Measurements from ENCODE around the gene ACACB.

Gene ACACB

DNA sequence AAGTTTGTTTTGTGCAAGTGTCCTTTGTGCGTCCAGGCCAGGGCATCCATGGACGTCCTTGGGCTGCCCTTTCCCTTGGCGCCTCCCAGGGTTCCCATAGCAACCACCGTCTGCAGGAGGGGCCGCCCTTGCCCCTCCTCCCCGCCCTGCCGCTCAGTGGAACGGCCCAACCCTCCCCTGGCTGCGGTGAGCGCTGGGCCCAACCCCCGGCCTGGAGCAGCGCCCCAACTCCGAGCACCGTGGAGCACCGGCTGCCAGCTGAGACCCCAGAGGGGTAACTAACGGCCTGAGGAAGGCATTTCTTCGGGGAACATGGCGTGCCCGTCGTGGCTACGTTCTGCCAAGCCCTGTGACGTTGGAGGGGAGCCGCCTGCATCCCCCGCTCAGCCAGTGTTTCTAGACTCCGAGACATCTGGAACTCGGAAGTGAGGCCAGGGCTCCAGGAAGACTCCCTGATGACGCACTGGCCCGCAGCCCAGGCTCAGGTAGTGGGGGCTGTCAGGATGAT is 5.3 kb upstream of the ACACB start:
- peak overlapping the region; percentile 40 to 44 for H3K4me3 ChIP-seq (ENCODE audit: low read depth in 1 of 2, low read length in 1 of 2)
- H3K4me1 ChIP-seq (ENCODE audit: control insufficient read depth in 1 of 2, insufficient read depth in 1 of 2, low read depth in 1 of 2, low read length in 1 of 2), result peaks cover 12 to 19% of the 10 kb centered on the region in 2 experiments
- TF ChIP-seq, protein P1, sequence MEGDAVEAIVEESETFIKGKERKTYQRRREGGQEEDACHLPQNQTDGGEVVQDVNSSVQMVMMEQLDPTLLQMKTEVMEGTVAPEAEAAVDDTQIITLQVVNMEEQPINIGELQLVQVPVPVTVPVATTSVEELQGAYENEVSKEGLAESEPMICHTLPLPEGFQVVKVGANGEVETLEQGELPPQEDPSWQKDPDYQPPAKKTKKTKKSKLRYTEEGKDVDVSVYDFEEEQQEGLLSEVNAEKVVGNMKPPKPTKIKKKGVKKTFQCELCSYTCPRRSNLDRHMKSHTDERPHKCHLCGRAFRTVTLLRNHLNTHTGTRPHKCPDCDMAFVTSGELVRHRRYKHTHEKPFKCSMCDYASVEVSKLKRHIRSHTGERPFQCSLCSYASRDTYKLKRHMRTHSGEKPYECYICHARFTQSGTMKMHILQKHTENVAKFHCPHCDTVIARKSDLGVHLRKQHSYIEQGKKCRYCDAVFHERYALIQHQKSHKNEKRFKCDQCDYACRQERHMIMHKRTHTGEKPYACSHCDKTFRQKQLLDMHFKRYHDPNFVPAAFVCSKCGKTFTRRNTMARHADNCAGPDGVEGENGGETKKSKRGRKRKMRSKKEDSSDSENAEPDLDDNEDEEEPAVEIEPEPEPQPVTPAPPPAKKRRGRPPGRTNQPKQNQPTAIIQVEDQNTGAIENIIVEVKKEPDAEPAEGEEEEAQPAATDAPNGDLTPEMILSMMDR (IDR thresholded peaks at IDR 0.05), result no peak
- no peaks in the 10 kb centered on the region for H3K9me3 ChIP-seq
- peak overlapping the region; percentile 3 for H3K27ac ChIP-seq
- H3K27me3 ChIP-seq, result no peaks in the 10 kb centered on the region
- H3K36me3 ChIP-seq, result no peaks in the 10 kb centered on the region

DNA sequence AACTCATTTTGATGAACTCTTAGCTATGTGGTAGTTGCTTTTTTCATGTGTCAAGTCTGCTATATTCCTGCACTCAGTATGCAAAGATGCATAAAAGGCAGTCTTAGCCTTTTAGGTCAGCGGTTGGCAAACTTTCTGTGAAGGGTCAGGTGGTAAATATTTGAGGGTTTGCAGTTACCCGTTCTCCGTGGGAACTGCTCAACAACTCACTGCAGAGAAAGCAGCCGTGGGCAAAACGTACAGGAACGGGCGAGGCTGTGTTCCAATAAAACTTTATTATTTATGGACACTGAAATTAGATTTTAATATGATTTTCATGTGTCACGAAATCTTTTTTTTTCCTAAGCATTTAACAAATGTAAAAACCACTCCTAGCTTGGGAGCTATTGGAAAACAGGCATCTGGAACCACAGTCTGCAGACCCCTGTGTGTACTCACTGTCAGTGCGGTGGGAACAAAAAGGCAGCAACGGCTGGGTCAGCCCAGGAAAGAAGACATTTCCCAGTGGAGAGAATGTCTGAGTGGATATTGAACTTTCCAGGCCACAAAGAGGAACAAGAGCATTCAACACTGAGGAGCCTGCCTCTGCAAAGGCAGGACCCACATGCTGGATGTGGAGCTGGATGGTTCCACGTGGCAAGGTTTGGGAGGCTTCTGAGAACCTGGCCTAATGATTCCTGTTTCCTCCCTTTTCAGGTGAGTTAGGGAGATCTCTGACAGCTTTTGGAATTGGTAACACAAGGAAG is 3.5 kb upstream of the ACACB start:
- Histone ChIP-seq H3K9me3 (no peaks in the 10 kb centered on the region), H3K27ac (no peak overlapping the region), H3K36me3 (no peaks in the 10 kb centered on the region), H3K4me3 (ENCODE audit: low read depth in 1 of 2, low read length in 1 of 2) (no peak overlapping the region), H3K27me3 (no peaks in the 10 kb centered on the region), H3K4me1 (ENCODE audit: control insufficient read depth in 1 of 2, insufficient read depth in 1 of 2, low read depth in 1 of 2, low read length in 1 of 2) (peaks cover 14 to 25% of the 10 kb centered on the region in 2 experiments)
- TF ChIP-seq, protein P1 (IDR thresholded peaks at IDR 0.05), result no peak

DNA sequence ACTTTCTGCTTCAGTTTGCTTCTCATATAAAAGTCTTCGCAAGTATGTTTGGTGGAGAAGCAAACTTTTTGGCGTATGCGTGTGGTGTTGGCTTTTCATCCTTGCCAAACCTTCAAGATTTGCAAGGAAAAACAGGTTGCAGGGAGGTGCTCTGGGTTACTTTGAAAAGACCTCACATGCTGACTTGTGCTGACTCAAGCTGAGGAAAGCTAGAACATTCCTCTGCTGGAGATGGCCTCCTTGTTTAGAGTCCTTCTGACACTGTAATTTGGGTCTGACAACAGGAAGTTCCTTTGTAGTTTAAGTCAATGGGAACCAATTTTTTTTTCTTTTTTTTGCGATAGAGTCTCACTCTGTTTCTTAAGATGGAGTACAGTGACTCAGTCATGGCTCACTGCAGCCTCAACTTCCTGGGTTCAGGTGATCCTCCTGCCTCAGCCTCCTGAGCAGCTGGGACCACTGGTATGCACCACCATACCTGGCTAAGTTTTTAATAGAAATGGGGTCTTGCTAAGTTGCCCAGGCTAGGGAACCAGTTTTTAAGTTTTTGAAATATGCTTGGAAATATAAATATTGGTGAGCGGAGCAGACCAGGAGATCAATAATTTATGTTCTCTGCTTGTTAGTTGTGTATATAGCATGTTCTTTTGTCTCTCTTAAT is 2.6 kb upstream of the ACACB start:
- Histone ChIP-seq H3K36me3 (no peaks in the 10 kb centered on the region), H3K4me1 (ENCODE audit: control insufficient read depth in 1 of 2, insufficient read depth in 1 of 2, low read depth in 1 of 2, low read length in 1 of 2) (peaks cover 14 to 25% of the 10 kb centered on the region in 2 experiments), H3K4me3 (ENCODE audit: low read depth in 1 of 2, low read length in 1 of 2) (no peak overlapping the region), H3K27ac (no peak overlapping the region), H3K9me3 (no peaks in the 10 kb centered on the region), H3K27me3 (no peaks in the 10 kb centered on the region)
- TF ChIP-seq, protein P1 (IDR thresholded peaks at IDR 0.05), result no peak

DNA sequence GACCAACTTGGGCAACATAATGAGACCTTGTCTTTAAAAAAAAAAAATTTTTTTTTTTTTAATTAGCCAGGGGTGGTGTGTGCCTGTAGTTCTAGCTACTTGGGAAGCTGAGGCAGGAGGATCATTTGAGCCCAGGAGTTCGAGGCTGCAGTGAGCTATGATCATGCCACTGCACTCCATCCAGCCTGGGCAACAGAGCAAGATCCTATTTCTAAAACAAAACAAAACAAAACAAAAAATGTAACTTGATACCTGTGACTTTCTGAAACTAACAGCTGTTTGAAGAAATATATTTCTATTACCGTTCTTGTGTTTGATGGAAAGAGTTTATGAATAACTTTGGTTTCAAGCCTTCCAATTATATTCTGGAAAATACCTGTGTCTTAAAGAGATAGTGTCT is 1.7 kb upstream of the ACACB start:
- H3K9me3 ChIP-seq, result no peaks in the 10 kb centered on the region
- H3K4me1 ChIP-seq (ENCODE audit: control insufficient read depth in 1 of 2, insufficient read depth in 1 of 2, low read depth in 1 of 2, low read length in 1 of 2), result peaks cover 14 to 25% of the 10 kb centered on the region in 2 experiments
- no peak overlapping the region for H3K27ac ChIP-seq
- no peaks in the 10 kb centered on the region for H3K36me3 ChIP-seq
- no peak overlapping the region for H3K4me3 ChIP-seq (ENCODE audit: low read depth in 1 of 2, low read length in 1 of 2)
- TF ChIP-seq, protein P1 (IDR thresholded peaks at IDR 0.05), result no peak
- no peaks in the 10 kb centered on the region for H3K27me3 ChIP-seq

DNA sequence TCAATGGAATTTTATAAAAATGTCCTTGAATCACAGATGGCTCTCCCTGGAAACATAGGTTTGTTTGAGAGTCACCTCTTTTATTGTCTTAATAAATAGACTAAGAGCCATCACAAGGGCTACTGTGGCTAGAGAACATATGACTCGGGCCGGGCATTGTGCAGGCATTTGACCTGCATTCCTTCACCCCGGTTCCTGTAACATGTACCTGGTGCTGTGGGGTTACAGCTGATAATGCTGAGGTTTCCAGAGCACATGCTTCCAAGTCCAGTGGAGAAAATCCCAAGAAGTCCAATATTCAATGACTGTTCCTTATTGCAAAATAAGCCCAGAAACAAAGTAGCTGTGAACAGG is 1.0 kb upstream of the ACACB start:
- H3K4me1 ChIP-seq (ENCODE audit: control insufficient read depth in 1 of 2, insufficient read depth in 1 of 2, low read depth in 1 of 2, low read length in 1 of 2), result peaks cover 14 to 25% of the 10 kb centered on the region in 2 experiments
- no peaks in the 10 kb centered on the region for H3K36me3 ChIP-seq
- H3K9me3 ChIP-seq, result no peaks in the 10 kb centered on the region
- TF ChIP-seq, protein P1 (IDR thresholded peaks at IDR 0.05), result no peak
- no peak overlapping the region for H3K27ac ChIP-seq
- no peaks in the 10 kb centered on the region for H3K27me3 ChIP-seq
- H3K4me3 ChIP-seq (ENCODE audit: low read depth in 1 of 2, low read length in 1 of 2), result no peak overlapping the region

Data from neutrophil (primary cell).